GM21529 (cell line): ENCODE measurements around the gene MAML2.
A peak's percentile ranks its signal among the peaks of the same experiment; 100 is the strongest.

Source experiments
- ATAC-seq: cut with Tn5 transposase; IDR thresholded peaks from one replicate; pipeline ENCODE4 v1.9.1; 2021; ENCODE audit not compliant: unreplicated experiment

Gene MAML2

DNA sequence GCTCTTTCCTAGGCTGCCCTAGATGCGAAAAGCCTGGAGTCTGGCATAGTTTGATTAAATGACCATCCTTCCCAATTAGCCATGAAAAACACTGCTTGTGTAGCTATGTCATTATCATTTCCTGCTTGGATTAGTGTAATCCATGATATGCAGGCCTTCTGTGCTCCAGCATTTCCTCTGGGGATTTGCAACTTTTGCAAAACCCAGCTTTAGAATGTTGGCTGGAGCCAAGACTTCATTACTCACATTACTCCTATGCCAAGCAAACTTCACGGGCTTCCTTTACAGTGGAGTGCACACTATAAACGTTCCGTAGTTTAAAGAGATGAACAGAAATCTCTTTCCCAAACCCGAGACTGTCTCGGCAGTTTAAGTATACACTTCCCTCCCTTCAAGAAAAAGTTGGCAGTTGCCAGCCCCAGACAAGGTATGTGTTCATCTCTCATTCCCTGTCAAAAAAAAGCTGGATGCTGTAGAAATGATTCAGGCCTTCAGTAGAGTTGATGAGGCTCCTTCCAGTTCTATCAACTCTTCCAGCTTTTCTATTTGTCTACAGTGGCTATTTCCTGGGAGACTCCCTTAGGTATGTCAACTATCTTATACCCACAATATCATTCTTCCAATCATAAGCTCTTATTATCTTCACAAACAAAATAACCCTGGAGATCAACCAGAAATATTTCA is 180.0 kb downstream of the MAML2 start:
- ATAC-seq = no peak

DNA sequence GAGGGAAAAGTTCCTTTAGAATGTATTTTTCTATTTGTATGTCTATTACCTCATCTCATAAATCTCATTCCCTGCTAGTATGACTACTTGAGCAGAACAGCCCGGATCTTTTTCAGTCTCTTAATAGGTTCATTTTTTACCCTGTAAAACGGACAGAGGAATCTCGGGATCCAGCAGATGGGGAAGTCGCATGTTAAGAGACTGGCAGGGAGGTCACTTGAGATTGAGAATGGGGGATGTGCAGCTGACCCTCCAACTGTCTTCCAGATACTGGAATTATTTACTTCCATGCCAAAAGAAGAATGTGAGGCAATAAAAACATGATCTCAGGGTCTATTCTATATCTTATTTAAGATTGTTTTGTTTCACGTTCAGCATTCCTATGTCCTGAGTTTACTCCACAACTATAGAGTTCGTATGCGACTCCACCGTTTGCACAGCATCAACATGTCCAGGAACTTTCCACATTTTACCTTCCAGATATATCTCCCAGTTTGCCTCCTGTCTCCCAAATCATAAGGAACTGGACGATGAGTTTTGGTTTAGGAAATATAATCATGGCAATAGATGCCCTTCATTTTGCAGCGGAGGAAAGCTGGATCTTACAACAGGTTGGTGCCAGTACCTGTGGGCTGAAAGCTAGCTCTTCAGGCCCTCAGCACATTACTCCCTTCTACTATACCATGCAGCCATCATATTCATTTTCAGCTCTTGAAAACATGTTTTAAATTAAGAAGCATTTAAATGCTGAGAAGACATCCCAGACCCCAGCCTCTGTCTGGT is 181.5 kb downstream of the MAML2 start:
- no peak for ATAC-seq

DNA sequence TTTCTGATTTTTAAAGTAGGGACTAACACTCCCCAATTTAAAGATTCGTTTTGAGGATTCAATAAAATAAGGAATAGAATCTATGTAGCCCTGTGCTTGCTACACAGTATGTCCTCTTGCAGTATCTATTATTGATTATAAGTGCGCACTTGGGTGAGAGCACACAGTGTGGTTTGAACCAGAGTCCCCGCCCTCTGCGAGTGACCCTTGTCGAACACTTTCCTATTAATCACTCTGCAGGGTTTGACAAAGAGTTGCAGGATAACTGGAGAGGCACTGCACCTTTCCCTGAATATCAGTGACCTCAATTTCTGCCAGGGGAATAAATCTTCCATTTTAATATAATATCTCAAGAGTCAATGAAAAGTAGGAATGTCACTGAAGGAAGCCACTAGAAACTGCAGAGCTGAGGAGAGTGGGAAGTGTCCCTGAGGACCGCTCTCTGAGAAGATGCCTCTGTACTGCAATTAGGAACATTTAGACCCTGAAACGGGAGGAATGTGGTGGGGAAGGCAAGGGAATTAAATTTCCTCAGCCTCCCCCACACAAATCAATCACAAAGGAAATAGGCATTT is 182.2 kb downstream of the MAML2 start:
- ATAC-seq = no peak

DNA sequence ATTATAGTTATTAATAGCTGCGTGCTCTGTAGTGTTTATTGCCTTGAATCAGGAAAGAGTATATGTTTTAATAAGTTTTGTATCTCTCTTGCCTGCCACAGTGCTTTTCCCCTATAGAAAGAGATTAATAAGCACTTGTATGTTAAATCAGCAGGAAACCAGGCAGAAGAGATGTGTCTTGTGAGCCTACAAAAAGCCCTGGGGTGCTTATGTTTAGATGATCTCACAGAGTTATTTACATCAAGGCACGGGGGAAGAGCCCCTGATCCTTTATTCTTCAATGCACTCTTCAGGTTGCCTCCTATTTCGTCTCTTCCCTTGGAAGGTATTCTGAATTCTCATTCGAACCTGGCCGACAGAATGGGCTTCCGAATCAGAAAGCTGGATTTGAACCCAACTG is 183.0 kb downstream of the MAML2 start:
- ATAC-seq = no peak

DNA sequence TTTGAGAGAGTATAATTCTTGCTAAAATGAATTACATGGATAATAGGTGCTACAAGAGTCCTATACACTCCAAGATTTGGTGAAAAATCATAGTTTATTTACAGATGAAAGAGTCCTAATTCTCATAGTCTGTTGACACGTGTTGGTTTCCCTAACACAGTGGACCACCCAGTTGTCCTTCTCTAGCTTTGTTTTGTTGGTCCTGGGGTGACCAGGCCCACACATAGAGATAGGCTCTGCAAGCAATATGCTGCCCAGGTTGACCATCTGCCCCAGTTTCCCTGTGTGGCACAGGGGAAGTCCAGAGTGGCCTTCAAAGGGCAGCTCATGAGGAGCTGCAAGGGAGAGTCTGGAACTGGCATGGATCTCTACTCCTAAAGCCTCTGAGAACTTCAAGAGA is 184.9 kb downstream of the MAML2 start:
- ATAC-seq = no peak

DNA sequence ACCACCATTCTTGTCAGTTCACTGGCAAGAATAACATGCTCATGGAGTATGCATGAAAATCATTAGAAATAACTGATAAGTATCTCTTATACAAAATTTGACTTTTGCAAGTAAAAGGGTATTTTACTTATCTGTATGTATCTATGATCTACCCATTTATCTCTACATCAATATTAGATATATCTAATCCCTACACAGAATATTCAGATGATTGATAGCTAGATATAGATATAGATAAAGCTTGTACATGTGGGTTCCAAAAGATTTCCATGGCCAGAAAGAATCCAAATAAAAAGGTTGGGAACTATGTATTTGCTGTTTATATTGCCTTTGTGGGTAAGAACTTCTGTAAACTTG is 185.5 kb downstream of the MAML2 start:
- no peak for ATAC-seq

DNA sequence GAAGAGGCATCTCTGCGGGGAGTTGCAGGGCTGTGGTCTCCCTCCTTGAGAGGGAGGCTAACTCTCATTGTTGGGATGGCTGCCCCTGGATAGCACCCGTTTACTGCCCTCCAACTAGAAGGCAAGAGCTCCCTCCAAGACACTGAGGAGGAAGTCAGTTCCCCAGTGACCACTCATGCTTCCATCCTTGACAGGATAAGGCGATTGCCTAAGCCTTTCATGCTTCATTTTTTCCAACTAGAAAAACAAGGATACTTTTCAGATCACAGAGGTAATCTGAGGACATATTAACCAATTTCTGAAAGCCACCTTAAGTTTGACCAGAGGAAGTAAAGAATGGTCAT is 186.6 kb downstream of the MAML2 start:
- ATAC-seq = no peak

DNA sequence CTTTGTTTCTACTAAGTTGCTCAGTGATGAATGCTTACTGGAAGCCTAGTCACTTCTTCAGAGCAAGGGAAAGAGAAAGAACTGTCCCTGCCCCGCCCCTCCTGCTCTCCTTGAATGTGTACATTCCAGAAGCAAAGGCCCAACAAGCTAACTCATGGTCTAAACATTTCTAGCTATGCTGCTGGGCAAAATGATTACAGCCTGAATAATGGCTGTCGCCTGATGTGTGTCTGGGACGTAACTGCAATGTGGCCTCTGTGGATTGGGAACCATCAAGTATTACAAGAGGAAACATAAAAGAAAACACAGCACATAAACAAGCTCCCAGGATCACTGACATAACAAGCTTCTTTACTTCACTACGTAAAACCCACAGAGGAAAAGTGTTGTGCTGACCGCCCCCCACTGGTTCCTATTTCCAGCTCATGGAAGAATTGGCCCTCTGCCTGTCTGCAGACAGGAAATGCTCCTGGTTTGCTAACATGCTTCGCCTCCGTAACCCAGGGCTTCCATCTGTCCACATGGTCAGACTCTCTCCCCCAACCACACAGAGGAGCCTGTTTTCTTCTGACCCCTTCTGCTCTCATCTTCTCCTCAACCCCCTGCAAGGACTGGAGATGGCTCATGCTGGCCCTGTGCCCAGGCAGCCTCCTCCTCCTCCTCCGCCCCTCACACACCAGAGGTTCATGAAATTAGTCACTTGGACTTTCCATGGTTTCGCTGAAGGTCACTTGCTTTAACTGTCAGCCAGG is 187.2 kb downstream of the MAML2 start:
- ATAC-seq = peak; percentile 58

DNA sequence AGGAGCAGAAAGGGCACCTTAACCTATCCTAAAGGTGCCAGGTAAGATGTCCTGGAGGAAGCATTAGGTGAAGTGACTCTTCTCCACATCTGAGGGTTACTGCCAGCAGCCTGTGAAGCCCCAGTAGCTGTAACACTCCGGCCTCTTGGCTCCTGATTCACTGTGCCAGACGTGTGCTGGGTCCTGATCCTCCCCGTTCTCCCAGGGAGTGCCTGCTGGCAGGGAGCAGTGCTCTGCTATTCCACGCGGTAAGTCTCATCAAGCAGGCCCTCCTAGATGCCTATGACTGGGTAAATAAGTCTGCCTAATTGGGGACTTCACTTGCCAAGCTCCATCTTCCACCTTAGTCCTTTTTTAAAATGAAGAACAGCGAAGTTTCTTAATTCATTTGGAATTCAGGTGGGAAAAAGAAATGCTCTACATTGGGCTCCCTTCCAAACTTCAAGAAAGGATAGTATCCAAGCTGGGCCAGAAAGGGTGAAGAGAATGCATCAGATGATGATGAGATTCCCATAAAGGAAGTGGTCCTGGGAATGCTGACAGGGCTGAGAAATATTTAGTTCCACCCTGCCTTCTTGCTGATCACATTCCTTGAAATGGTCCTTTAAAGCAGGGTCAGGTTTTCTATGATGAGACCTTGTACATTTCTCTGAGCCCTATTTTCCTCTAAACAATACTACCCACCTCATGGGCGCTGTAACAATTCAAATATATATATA is 188.0 kb downstream of the MAML2 start:
- no peak for ATAC-seq

DNA sequence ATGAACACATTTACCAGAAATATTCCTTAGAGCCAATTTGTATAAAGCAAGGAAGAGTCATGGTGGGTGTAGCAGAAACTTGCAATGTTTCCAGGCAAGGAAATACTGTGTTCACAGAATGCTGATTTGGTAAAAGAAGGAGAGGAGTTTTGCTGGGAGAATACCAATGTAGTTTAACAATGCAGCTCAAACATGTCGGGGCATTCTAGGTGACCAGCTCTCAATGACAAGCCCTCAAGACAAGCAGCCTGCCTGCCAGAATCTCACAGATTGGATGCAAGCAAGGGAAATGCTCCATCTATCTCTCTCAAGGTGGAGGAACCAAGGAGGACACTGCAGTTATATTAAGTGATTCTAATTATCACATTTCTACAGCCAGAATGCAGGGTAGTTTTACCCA is 190.4 kb downstream of the MAML2 start:
- ATAC-seq = no peak

DNA sequence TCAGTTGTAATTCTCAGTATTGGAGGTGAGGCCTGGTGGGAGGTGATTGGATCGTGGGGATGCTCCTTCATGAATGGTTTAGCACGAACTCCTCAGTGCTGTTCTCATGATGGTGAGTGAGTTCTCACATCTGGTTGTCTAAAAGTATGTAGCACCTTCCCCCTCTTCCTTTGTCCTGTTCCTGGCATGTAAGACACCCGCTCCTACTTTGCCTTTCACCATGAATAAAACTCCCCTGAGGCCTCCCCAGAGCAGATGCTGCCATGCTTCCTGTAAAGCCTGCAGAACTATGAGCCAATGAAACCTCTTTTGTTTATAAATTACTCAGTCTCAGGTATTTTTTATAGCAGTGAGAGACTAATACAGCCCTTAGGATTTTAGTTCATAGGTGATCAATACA is 191.5 kb downstream of the MAML2 start:
- ATAC-seq = no peak

DNA sequence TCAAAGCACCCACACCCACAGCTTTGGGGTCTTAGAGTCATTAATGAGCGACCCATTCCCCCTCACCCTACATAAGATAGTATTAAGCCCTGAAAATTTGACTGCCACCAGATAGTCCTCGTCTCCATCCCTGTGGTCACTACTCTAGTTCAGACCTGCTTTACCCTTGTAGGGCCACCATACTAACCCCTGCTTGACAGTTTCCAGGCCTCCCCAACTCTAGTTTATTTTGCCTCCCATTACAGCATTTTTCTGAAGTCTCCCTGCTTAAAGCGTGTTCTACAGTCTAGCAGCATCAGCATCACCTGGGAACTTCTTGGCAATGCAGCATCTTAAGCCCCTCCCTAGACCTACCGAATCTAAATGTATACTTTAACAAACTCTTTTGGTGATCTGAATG is 192.4 kb downstream of the MAML2 start:
- ATAC-seq = no peak

DNA sequence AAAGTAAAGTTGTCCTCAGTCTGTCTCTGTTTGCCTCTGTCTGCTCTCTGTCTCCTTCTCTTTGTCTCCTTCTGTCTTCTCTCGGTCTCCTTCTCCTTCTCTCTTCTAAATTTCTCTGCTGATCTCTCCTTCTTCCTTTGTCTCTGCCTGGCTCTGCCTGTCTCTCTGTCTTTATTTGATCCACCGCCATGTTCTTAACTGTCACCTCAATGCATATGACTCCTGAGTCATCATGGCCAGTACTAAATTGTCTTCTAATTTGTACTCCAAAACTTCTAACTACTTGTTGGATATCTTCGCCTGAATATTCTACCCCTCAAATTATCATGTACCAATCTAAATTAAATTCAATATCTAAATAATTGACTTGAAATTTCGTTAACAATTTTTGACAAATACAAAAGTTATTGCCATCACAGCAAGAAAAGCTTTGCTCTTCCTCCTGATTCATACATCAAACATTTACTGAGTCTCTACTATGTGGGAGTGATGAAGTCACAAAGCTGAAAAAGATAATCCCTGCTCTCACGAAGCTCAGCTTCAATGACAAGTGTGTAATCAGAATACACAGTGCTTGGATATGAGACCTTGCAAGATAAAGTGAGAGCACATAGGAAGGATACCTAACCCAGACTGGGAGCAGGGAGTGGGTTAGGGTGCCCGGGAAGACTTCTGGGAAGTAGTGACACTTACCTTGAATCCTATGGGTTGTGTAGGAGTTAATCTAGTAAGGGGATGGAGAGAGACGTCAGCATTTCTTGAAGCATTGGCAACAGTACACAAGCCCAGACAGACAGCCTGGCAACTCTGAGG is 193.0 kb downstream of the MAML2 start:
- ATAC-seq = no peak

DNA sequence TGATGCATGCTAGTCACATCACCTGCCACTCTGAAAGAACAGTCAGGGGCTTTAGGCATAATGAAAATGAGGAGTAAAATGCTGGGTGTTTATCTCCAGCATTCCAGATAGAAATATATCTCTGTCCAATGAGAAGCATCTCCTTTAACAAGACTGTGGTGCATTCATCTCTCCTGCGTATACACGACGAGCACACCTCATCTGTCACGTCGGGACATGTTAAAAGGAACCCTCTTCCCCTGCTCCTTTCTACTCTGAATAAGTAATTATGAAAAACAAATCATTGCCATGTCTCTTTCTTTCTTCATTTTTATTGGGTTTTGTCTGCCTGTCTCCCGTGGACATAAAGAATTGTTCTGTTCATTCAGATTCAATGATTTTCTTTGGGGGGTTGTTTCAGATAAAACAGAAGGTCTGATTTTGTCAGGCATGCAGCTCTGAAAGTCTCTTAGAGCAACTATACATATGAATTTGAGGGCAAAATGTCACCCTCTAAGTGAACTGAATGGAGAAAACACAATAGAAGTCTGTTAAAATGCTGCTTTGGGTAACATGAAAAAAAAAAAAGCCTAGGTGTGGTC is 195.0 kb downstream of the MAML2 start:
- no peak for ATAC-seq

DNA sequence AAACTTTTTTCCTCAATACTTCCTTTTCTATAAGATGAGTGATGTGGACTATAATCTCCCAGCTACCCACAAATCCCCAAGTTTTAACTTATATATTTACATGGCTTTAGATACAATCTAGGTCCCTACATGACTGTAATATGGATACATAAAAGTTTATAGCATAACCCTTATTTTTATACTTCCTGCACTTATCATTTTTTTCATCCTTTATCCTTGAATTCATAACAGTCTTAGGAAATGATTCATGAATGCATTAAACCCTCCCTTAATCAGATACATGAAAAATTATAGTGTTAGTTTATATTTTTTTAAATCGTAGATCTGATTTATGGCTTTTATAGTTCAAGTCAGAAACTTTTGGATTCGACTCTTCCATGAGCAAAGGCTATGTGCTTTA is 195.8 kb downstream of the MAML2 start:
- ATAC-seq = no peak

DNA sequence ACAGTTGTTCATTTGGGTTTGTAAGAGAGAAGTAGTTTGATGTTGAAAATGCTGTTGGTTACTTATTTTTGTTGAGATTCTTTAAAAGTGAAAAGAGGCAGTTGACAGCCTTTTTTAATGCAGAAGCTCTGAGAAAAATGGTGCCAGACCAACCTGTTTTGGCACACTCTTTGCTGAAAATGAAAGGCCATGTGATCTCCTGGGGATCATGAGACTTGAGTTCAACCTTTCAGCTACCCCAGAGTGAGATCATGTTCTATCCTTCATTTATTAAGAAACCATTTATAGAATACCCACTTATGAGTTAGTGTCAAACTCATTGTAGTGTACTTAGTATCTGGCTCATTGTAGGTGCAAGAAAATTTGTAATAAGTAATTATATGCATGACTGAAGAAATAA is 196.2 kb downstream of the MAML2 start:
- ATAC-seq = no peak

DNA sequence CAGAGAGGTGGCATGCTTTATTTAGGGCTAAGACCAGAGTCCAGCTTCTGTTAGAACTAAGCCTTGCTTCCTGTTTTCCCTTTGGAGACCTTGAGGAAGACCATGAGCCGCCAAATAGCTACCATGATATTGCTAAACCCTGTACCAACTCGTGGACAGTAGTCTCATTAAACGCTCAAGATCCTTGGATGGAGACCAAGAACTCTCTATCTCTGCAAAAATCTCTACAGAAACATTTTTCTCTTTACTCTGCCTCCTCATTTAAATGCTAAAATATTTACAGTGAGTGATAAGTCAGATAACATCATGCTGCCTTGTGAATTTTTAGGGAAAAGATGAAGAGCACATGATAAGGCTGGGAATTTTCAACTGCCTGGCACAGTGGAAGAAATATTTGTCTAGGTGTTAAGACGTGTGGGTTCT is 197.8 kb downstream of the MAML2 start:
- no peak for ATAC-seq

DNA sequence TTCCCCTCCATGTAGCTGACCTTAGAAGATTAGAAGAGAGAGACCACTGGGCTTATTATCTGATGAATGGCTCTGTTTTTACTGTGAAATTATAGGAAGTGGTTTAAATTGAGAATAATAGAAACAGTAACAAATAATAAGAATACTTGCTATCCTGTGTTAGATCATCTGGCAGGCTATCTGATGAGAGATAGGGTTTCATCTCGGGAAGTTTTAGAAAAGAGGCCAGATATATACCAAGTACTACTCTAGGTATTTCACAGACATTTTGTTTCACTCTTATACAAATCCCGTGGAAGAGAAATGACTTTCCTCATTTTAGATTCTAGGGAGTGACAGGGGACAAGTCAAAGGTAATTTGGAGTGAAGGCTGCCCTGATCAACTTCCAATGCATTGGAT is 198.4 kb downstream of the MAML2 start:
- ATAC-seq = no peak

DNA sequence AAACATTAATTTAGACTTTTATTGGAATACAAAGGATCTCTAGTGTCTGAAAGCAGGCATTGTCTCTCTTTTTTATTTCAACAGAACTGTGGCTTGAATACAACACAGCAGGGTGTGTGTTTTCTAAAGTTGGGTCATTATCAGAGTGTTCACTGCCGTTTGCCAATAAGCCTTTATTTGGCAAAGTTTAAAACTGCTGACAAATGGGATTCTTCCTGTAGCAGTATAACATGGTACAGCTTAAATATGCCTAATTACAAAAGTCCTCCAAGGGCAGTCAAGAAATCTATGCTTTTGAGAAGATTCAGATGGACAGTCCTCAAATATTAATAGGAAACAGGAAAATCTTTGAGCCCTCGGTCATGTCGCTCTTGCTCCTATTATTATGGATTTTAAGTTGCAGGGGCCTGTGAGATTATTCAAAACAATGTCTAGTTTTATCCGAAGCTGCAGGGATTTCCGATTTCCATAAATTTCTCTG is 199.9 kb downstream of the MAML2 start:
- ATAC-seq = no peak

DNA sequence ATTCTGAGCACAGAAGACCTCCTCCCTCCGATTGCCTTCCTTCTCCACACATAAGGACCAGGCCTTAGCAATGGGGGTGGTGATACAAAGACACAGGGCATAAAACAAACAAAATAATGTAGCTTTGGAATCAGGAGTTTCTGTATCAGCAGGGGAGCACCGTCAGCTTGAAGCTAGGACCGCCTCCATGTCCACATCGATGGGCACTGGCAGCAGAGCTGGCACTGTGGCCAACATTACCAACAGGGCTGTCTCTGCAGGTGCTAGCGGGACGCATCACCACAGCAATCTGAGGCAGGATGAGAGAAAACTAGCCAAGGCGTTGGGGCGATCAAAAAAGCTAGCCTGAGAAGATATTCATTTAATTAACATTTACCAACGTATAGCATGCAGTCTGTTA is 201.4 kb downstream of the MAML2 start:
- no peak for ATAC-seq
